ENCODE results near the gene PTPRB. TPM values are rescaled to one million over a fixed set of nuclear protein-coding genes. Genes with fewer than 3 reads are reported as not detected.
A peak's percentile ranks its signal among the peaks of the same experiment; 100 is the strongest.

Gene PTPRB
- total RNA-seq, 2 donors from 2014 or later: 22.0 to 26.1 TPM

- Histone ChIP-seq H3K4me1 (no peaks in the 10 kb centered on the region), H3K4me3 (no peak overlapping the region), H3K27ac (peak overlapping the region in 1 of 2 donors; percentile 6), H3K9me3 (no peaks in the 10 kb centered on the region), H3K27me3 (no peaks in the 10 kb centered on the region), H3K36me3 (no peaks in the 10 kb centered on the region)
- TF ChIP-seq, protein P1, sequence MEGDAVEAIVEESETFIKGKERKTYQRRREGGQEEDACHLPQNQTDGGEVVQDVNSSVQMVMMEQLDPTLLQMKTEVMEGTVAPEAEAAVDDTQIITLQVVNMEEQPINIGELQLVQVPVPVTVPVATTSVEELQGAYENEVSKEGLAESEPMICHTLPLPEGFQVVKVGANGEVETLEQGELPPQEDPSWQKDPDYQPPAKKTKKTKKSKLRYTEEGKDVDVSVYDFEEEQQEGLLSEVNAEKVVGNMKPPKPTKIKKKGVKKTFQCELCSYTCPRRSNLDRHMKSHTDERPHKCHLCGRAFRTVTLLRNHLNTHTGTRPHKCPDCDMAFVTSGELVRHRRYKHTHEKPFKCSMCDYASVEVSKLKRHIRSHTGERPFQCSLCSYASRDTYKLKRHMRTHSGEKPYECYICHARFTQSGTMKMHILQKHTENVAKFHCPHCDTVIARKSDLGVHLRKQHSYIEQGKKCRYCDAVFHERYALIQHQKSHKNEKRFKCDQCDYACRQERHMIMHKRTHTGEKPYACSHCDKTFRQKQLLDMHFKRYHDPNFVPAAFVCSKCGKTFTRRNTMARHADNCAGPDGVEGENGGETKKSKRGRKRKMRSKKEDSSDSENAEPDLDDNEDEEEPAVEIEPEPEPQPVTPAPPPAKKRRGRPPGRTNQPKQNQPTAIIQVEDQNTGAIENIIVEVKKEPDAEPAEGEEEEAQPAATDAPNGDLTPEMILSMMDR (IDR thresholded peaks at IDR 0.05): no peak
- DNase-seq (ENCODE audit: low spot score): no peak
These were observed 8.3 kb downstream of the PTPRB start for GRCh38 chr12:70628701-70629480.

DNA sequence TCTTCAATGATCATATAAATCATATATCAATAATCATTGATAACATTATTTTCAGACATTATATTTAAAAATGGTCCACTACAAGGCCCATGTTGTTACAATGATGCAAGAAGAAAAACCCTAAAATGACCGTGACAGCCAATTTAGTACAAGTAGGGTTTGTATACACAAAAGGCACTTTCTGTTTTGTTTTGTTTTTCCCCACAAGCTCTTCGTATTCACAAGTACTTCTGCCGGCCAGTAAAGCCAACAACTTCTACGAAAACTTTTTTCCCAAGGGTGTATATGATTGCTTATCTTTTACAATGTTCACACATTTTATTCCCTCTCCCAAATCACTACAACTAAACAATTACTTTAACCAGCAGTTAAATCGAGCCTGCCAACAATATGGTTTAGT, 9.6 kb downstream of the PTPRB start:
- Histone ChIP-seq H3K27me3 (no peaks in the 10 kb centered on the region), H3K9me3 (no peaks in the 10 kb centered on the region), H3K4me1 (no peaks in the 10 kb centered on the region), H3K36me3 (no peaks in the 10 kb centered on the region), H3K27ac (peak overlapping the region in 1 of 2 donors; percentile 6), H3K4me3 (peak overlapping the region in 1 of 2 donors; percentile 3)
- TF ChIP-seq, protein P1 (IDR thresholded peaks at IDR 0.05): no peak
- DNase-seq (ENCODE audit: low spot score): no peak

- Histone ChIP-seq H3K9me3 (no peaks in the 10 kb centered on the region), H3K4me1 (no peaks in the 10 kb centered on the region), H3K36me3 (no peaks in the 10 kb centered on the region), H3K4me3 (no peak overlapping the region), H3K27me3 (no peaks in the 10 kb centered on the region), H3K27ac (no peak overlapping the region)
- no peak for DNase-seq (ENCODE audit: low spot score)
- TF ChIP-seq, protein P1 (IDR thresholded peaks at IDR 0.05): no peak
These were observed 11.0 kb downstream of the PTPRB start for GRCh38 chr12:70626180-70626579.

DNA sequence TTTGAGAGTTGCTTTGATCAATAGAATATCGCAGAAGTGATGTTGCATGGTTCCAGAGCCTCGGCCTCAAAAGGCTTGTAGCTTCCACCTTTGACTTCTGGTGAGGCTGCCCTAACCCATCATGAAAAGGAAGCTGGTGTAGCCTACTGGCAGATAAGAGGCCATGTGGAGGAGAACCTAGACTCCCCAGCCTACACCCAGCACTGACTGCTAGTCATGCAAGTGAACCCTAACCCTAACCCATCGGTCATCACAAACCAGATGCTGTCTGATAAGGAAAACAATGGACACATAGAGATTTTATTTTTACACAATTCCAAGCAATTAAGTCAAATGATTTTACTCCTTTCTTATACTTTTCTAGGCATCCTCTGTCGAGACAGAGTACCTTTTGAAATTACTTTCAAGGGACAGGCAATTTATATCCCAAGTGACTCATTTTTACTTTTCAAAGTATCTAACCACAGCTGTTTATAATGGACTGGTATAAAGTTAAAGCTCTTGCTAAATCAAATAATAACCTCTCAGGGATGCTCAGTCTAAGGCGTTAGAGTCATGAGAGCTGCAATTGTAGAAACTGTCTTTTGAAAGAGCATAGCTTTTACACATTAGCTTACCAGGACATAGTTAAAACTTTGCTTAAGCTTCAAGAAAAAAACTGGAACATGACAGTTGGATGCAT, 17.6 kb downstream of the PTPRB start:
- H3K27me3 ChIP-seq: no peaks in the 10 kb centered on the region
- no peaks in the 10 kb centered on the region for H3K9me3 ChIP-seq
- no peaks in the 10 kb centered on the region for H3K36me3 ChIP-seq
- no peak for DNase-seq (ENCODE audit: low spot score)
- TF ChIP-seq, protein P1 (IDR thresholded peaks at IDR 0.05): no peak
- no peaks in the 10 kb centered on the region for H3K4me1 ChIP-seq
- H3K4me3 ChIP-seq: no peak overlapping the region
- H3K27ac ChIP-seq: no peak overlapping the region

- no peak overlapping the region for H3K27ac ChIP-seq
These were observed 18.9 kb downstream of the PTPRB start for GRCh38 chr12:70618371-70618770.

More at GRCh38 chr12:70618371-70618770, 18.9 kb downstream of the PTPRB start:
- Histone ChIP-seq H3K4me1 (no peaks in the 10 kb centered on the region), H3K27me3 (no peaks in the 10 kb centered on the region), H3K36me3 (no peaks in the 10 kb centered on the region), H3K4me3 (no peak overlapping the region), H3K9me3 (no peaks in the 10 kb centered on the region)
- TF ChIP-seq, protein P1 (IDR thresholded peaks at IDR 0.05): no peak
- DNase-seq (ENCODE audit: low spot score): no peak
